ENCODE results near the gene TAS2R3.
"Not testable (repeated sequence)": the region's sequence is repeated elsewhere in the genome, so short reads cannot be mapped to it uniquely, and the experiment has no call there.

Gene TAS2R3, protein sequence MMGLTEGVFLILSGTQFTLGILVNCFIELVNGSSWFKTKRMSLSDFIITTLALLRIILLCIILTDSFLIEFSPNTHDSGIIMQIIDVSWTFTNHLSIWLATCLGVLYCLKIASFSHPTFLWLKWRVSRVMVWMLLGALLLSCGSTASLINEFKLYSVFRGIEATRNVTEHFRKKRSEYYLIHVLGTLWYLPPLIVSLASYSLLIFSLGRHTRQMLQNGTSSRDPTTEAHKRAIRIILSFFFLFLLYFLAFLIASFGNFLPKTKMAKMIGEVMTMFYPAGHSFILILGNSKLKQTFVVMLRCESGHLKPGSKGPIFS

DNA sequence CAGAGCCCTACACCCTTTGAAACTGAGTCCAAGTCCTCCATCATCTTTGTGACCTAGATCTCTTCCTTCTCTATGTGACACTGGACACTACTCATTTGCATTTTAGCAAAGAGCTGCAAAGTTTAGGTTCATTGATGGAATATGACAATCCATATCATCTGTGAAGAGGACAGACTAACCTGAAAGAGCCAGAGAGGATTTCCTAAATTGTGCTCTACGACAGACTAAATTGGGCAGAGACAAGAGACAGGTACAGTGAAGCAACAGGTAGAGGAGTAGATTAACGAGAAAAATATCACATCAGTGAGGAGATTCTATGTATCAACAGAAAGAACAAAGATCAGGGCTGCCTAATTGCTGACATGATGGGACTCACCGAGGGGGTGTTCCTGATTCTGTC is at the start of gene TAS2R3:
Gene TAS2R3, plus strand, starts transcription at position 301 of the 400 bp plus-strand sequence. Its CDS starts 62 bp downstream, at position 363.
- no peak for DNase-seq (ENCODE audit: low read depth)

DNA sequence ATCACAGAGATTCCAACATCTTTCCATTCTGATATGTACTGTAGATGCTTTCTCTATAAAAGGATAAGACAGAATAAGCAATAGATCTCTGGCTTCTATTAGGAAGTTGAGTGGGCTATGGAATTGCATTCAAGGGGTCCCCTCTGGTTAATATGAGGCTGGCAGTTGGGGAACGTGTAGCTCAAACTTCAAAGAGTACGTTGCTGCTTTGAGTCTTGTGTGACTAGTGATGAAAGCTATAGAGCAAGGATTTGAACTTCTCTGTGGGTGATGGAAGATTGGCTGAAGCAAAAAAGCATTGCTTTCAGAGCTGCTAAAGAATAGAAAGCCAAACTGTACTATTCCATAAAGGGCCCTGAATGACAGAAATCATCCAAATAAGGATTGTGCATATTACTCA is 49.3 kb upstream of the TAS2R3 start:
- DNase-seq (ENCODE audit: low read depth): no peak

DNA sequence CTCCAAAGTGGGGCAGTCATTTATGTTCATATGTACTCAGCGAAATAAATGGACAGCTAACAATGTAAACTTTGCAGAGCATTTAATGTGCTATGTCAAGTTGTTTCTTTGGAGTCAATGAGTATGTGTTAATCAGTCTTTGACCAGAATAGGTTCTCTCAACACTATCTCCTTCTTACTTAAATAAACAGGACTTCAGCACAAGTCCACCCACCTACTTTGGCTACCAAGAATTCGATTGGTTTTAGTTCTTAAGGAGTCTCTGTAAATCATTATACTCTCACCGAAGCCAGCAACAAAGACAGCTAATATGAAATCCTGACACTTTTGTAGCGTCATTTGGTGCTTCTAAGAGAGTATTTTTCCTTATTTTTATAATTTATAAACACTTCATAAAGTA is 48.9 kb upstream of the TAS2R3 start:
- no peak for DNase-seq (ENCODE audit: low read depth)

DNA sequence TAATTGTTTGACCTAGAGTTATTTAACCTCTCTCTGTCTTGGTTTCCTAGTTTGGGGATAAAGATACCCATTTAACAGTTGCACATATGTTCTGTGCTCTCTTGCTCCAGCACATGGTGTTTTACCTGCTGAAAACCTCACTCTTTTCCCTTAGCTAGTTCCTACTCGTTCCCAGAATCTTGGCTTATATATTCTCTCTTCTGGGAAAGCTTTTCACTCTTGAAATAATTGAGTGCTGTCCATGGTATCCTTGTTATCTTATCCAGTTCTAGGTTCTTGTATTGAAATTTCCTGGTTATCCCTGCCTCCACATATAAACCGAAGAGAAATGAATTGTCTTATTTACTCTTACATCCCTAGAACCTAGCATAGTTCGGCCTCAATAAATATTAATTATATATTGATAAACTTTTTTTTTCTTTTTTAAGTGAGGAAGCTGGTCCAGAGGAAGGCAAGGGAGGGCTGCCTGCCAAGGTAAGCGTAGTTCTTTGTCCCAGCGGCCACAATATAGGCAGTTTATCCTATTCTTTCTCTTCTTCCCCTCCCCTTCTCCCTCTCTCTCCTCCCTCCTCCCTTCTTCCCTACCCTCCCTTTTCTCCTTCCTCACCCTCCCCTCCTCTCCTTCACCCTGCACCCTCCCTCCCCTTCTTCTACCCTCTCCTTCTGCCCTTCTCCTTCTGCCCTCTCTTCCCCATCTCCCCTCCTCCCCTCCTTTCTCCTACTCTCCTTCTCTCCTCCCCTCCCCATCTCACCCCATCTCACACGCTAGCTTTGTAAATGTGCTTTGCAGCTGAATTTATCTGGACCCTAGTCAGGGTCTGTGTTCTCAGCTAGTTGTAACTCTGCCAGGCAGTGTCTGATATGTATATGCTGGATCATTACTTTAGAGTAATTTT is 47.9 kb upstream of the TAS2R3 start:
- DNase-seq (ENCODE audit: low read depth): no peak

DNA sequence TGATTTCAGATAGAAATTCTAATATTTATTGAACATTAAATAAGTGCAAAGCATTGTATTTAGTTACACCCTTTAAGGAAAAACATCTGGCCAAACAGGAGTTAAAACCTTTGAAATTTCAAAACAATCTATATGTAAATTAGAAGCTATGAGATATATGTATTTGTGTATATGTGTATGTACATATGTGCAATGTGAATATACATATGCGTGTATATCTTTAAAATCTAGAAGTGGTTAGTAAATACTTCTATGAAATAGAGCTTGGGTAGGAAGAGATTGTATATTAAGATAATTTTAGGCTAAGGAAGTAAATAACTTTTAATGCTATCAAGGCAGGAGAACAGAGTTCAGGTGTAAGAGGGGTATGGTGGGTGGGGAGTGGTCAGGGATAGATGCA is 46.4 kb upstream of the TAS2R3 start:
- DNase-seq (ENCODE audit: low read depth): no peak

DNA sequence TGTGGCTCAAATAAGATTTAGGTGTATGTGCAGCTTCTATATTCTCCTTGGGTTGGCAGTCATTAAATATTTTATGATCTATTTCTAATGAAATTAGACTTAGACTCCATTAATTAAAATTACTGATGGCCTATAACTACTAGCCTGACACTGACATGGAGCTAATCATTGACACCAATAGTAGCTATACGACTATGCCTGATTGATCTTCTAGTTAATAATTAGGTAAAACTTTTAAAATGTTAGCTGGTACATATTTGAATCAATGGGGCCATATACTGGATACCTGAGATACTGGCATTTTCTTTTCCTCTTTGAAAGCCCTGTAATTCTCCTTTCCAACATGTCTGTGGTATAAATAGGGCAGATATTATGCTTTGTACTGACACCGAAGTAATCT is 41.4 kb upstream of the TAS2R3 start:
- no peak for DNase-seq (ENCODE audit: low read depth)

DNA sequence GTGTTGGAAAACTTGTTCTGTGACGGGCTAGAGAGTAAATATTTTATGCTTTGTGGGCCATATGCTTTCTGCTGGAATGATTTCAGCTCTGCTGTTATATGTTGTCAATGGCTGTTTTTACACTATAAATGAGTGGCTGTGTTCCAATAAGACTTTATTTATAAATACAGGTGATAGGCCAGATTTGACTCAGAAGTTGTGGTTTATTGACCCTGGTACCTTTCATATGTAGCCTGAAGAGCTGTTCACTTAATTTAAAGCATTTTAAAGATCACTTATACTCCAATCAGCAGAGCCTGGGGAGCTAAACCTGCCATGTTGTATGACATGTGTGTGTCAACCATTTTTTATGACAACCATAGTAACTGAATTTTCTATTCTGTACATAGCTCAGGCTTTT is 34.9 kb upstream of the TAS2R3 start:
- no peak for DNase-seq (ENCODE audit: low read depth)

DNA sequence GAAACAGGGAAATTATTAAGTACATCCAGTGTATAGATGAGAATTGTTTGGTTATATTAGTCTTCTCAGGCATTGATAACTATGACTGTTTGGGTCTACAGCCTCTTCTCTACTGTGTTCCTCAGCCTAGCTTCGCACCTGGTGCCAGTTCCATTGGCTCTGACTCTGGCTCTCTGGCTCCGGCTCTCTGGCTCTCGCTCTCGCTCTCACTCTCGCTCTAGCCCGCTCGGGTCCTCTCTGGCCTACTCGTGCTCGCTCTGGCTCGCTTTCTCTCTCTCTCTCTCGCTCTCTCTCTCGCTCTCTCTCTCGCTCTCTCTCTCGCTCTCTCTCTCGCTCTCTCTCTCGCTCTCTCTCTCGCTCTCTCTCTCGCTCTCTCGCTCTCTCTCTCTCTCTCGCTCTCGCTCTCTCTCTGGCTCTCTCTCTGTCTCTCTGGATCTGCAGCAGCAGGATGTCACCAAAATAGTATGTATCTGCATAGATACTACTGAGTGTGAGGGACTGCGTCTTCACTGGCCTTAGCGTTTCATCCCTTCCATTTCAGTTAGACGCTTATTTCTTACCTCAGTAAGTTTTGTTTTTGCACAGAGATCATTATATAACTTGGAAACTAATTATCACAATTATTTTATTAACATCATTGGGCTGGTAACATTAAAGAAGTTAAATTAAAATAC is 32.3 kb upstream of the TAS2R3 start:
- DNase-seq (ENCODE audit: low read depth): no peak

DNA sequence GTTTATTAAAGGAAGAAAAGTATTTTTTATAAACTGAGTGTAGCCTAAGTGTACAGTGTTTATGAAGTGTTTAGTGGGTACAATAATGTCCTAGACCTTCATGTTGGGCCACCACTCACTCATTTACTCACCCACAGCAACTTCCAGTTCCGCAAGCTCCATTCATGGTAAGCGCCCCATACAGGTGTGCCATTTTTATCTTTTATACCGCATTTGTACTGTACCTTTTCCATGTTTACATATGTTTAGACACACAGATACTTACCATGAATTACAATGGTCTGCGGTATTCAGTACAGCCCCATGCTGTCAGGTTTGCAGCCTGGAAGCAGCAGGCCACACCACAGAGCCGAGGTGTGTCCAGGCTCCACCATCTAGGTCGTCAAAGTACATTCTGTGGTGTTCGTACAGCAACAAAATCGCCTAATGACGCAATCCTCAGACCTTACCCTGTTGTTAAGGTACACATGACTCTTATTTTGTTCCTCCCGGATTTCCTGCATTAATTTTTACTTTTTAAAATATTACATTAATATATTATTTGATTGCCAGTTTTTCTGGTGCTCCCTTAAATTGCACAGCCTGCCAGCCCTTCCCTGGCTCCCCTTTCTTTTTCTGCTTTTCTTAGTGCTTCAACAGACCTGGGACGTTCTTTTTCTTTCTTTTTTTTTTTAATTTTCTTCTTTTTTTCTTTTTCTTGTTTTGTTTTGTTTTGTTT is 26.6 kb upstream of the TAS2R3 start:
- DNase-seq (ENCODE audit: low read depth): no peak

DNA sequence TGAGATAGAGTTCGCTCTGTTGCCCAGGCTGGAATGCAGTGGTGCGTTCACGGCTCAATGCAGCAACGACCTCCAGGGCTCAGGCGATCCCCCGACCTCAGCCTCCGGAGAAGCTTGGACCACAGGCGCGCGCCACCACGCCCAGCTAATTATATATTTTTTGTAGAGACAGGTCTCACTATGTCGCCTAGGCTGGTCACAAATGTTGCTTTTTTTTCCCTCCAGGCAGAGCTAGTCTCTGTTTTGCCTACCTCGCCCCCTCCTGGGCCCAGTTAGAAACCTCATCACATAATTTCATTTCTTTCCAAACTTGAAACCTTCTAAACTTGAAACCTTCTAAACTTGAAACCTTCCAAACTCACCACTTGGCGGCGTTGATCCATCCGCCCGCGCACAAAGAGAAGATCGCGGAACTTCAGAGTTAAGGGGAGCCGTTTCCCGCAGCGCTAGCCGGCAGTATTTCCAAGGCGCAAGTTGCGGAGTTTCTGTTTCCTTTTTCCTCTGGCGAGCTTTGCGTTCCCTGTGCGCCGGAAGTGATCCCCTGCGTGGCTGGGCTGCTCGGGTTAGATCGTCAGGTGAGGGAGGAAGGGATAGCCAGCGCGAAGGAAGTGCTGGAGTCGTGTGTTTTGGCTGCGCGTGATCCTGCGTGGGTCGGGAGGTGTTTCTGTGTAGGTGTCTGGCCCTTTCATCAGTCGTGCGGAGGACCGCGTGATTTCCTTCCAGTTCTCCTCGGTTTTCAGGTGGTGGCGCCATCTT is 25.9 kb upstream of the TAS2R3 start, which contains the start of gene SSBP1:
Gene SSBP1, plus strand, starts transcription at position 523 of the 756 bp plus-strand sequence. CDS start 809 bp downstream, outside the sequence.
- peak; percentile 95 for DNase-seq (ENCODE audit: low read depth)

DNA sequence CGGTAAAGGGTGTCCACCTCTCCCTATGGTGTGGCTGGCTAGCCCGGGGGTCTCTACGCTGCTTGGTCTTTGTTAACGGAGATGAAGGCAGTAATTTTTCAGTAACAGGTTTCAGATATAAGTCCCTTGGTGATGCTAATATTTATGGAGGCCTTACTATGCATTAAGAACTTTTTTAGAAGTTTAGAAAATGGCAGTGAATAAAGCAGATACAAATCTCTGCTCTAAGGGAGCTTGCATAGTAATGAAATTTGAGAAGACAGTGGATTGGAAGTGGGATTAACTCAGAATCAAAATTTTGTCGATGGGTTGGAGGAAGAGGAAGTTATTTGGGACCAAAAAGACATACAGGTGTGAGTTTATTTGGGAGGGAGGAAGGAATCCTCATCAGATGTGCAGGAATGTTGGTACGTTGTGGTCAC is 25.3 kb upstream of the TAS2R3 start:
- no peak for DNase-seq (ENCODE audit: low read depth)

DNA sequence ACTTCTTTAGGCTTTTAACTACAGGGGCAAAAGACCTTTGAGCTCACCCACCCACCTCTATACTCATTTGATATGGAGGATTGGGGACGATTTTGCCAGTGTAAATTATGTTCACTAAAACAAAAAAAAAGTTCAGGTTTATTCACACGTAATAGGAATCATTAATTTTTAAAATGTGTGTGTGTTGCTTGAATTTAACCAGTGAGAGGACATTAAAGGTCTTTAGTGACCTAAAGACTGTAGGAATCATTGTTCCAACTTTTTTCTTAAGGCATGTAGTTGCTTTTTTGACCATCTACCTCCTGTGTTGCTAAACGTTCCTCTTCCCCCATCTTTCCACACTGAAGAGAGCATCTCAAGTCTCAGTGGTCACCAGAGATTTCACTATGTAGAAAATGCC is 24.6 kb upstream of the TAS2R3 start:
- no peak for DNase-seq (ENCODE audit: low read depth)

DNA sequence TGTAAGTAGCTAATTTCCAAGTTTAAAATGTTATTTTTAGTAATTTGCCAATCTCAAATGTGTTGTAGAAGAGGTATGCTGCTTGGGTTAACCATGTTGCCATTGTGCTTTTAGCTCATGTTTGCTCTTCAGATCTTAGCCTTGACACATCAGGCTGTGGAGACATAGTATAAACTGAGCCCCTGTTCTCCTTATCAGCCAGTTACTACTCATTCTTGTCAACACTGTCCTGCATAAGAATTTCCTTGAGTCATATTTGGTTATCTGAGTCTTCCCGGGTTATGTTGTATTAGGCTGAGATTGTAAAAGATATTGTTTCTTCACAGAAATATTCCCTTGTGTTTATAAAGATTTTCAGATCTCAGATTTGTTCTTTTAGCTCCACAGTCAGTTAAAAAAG is 21.7 kb upstream of the TAS2R3 start:
- DNase-seq (ENCODE audit: low read depth): no peak

DNA sequence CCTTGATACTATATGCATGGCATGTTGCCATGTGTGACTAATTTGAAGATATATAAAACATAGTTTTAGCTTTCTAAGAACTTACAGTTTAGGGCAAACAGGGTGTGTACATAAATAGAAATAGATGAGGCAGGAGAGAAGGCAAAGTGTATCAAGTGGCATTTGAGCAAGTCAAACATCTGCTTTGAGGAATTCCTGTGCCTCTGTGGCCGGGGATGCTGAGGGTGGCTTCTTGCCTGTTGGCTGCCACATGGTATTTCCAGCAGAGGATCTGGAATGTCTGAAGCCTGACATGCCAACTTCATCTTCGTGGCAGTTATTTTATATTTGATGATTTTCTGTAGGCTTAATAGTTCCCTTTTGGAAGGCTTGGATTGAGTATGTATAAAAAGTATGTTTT is 19.8 kb upstream of the TAS2R3 start:
- DNase-seq (ENCODE audit: low read depth): no peak

DNA sequence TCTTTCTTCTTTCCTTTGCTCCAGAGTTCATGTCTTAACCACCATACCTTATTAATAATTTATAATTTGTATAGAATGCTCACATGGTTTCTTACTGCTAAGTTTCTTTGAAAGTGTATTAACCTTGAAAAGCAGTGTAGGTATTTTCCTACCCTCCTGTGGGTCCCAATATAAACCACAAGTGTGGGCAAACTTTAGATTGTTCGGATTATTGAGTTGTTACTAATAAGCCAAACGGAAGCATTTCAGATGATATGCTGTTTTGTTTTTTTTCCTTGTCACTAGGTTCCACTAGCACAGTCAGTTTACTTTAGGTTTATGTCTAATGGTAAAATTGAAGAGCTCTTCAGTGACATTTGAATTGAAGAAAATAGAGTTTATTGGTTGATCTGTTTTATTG is 15.5 kb upstream of the TAS2R3 start:
- no peak for DNase-seq (ENCODE audit: low read depth)

DNA sequence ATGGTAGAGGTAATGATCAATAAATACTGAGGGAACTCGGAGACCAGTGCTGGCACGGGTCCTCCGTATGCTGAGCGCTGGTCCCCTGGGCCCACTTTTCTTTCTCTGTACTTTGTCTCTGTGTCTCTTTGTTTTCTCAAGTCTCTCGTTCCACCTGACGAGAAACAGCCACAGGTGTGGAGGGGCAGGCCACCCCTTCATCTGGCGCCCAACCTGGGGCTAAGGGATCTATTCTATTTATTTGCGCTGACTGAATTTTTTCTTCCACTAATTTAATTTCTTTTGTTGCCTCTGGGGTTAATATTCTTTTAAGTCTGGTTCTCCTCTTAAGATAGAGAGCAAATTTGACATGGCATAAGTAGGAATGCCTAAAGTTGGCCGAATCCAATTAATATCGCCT is 12.0 kb upstream of the TAS2R3 start:
- DNase-seq (ENCODE audit: low read depth): not testable (repeated sequence)

DNA sequence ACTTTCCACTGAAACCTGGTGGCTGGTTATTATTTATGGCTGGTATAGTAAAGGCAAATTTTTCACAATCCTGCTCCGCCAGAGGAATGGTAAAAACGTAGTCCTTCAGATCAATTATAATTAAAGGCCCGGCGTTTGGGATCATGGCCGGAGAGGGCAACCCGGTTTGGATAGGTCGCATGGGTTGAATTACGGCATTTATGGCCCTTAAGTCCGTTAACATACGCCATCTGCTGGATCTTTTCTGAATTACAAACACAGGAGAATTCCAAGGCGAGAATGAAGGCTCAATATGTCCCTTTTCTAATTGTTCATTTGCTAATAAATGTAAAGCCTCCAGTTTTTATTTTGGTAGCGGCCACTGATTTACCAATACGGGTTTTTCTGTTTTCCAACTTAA is 11.3 kb upstream of the TAS2R3 start:
- DNase-seq (ENCODE audit: low read depth): no peak

DNA sequence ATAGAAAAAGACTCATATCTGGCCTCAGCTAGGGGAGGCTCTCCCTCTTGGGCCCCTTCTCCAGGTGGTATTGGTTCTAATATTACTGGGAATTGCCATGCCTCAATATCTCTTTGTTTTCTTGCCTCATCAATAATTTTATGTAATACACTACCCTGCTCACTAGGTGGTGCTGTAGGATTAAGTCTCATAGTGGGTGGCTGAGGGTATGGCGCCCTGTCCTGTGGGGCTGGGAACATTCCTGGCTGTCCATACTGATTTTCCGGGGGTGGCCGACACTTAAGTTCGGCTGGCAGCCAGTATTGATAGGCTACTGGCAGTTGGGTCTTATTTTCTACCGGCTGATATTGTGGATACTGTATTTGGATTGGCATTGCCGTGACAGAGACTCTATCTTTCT is 9.0 kb upstream of the TAS2R3 start:
- no peak for DNase-seq (ENCODE audit: low read depth)

DNA sequence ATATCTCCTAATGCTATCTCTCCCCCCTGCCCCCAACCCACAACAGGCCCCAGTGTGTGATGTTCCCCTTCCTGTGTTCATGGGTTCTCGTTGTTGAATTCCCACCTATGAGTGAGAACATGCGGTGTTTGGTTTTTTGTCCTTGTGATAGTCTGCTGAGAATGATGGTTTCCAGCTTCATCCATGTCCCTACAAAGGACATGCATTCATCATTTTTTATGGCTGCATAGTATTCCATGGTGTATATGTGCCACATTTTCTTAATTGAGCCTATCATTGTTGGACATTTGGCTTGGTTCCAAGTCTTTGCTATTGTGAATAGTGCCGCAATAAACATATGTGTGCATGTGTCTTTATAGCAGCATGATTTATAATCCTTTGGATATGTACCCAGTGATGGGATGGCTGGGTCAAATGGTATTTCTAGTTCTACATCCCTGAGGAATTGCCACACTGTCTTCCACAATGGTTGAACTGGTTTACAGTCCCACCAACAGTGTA is 6.2 kb downstream of the TAS2R3 start:
- DNase-seq (ENCODE audit: low read depth): not testable (repeated sequence)

DNA sequence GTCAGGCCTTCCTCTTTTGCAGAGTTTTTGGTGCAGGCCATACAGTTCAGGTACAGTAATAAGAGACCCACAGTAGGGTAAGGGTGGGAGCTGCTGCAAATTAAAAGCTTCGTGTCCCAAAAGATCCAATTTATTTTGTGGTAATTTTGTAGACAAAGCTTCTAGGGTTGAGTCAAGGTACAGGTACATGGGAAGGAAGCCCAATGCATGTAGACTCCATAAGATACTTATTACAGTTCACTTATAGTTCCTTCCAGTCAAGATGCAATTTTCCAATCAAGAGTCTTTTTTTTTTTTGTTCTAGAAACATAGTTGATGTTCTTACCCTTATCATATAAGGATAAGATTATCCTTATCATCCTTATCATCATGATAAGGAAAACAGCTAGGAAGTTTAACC is 12.5 kb downstream of the TAS2R3 start, which contains the start of gene TAS2R4:
Gene TAS2R4, plus strand, starts transcription at position 301 of the 400 bp plus-strand sequence. CDS start 1,815 bp downstream, outside the sequence.
- no peak for DNase-seq (ENCODE audit: low read depth)
